MM.1S (cell line): ENCODE data around the gene IMP3.
"Not testable (repeated sequence)": the region's sequence is repeated elsewhere in the genome, so short reads cannot be mapped to it uniquely, and the experiment has no call there.

Experiments used
- DNase-seq: peaks from one replicate; pipeline ENCODE4 v3.0.0-alpha.2; 2015
- H2AFZ ChIP-seq: fragments of 300-600 bp; sonication (generic); 2 replicates; pipeline ENCODE4 v1.6.0; 2016; ENCODE audit warnings: antibody characterized with exemption, low read length
- H3F3A ChIP-seq: fragments of 300-600 bp; sonication (generic); 2 replicates; pipeline ENCODE4 v1.6.1; 2016; ENCODE audit warnings: mild to moderate bottlenecking, antibody characterized with exemption, low read length, moderate library complexity, mixed read lengths; ENCODE audit not compliant: insufficient read depth
- H3K27ac ChIP-seq: fragments of 300-600 bp; sonication (generic); 2 replicates; pipeline ENCODE4 v1.5.1; 2016; ENCODE audit warnings: mild to moderate bottlenecking, low read length
- H3K27me3 ChIP-seq: fragments of 300-600 bp; sonication (generic); replicated peaks from 2 replicates; pipeline ENCODE4 v1.6.0; 2016; ENCODE audit warnings: low read length; ENCODE audit not compliant: insufficient read depth
- H3K36me3 ChIP-seq: fragments of 300-600 bp; sonication (generic); replicated peaks from 2 replicates; pipeline ENCODE4 v1.6.1; 2016; ENCODE audit warnings: mild to moderate bottlenecking, low read length, mixed read lengths; ENCODE audit not compliant: insufficient read depth
- H3K4me1 ChIP-seq: fragments of 300-600 bp; sonication (generic); 2 replicates; pipeline ENCODE4 v1.6.1; 2016; ENCODE audit warnings: low read length, mixed read lengths
- H3K4me2 ChIP-seq: fragments of 300-600 bp; sonication (generic); 2 replicates; pipeline ENCODE4 v1.6.0; 2016; ENCODE audit warnings: low read depth, low read length
- H3K4me3 ChIP-seq: fragments of 300-600 bp; sonication (generic); 2 replicates; pipeline ENCODE4 v1.5.1; 2016; ENCODE audit warnings: low read length, mixed read lengths
- H3K79me2 ChIP-seq: fragments of 300-600 bp; sonication (generic); 2 replicates; pipeline ENCODE4 v1.6.1; 2016; ENCODE audit warnings: mixed run types, low read length, mixed read lengths
- H3K9ac ChIP-seq: fragments of 300-600 bp; sonication (generic); 2 replicates; pipeline ENCODE4 v1.6.1; 2016; ENCODE audit warnings: low read length, mixed read lengths
- H3K9me2 ChIP-seq: fragments of 300-600 bp; sonication (generic); replicated peaks from 2 replicates; pipeline ENCODE4 v1.6.1; 2016; ENCODE audit warnings: mild to moderate bottlenecking, low read length, mixed read lengths; ENCODE audit not compliant: insufficient read depth
- H3K9me3 ChIP-seq: fragments of 300-600 bp; sonication (generic); replicated peaks from 2 replicates; pipeline ENCODE4 v1.6.1; 2016; ENCODE audit warnings: mild to moderate bottlenecking, low read length, mixed read lengths; ENCODE audit not compliant: insufficient read depth
- H4K20me1 ChIP-seq: fragments of 300-600 bp; sonication (generic); 2 replicates; pipeline ENCODE4 v1.6.1; 2016; ENCODE audit warnings: mild to moderate bottlenecking, low read length, moderate library complexity, mixed read lengths; ENCODE audit not compliant: insufficient read depth
- EZH2 ChIP-seq: fragments of 300-600 bp; sonication (generic); optimal IDR thresholded peaks from 2 replicates; pipeline ENCODE3; 2017; ENCODE audit warnings: low read depth, mild to moderate bottlenecking, antibody characterized with exemption, low read length, mixed read lengths
- EZH2phosphoT487 ChIP-seq: fragments of 300-600 bp; sonication (generic); IDR thresholded peaks from 2 replicates; pipeline ENCODE4 v1.6.1; 2018; ENCODE audit warnings: antibody characterized with exemption, low read length
- TF ChIP-seq, protein P1 (sequence below): fragments of 300-600 bp; sonication (generic); IDR thresholded peaks from 2 replicates; pipeline ENCODE4 v1.5.1; 2016; ENCODE audit warnings: antibody characterized with exemption, low read length, mixed read lengths

The IMP3 gene

DNA sequence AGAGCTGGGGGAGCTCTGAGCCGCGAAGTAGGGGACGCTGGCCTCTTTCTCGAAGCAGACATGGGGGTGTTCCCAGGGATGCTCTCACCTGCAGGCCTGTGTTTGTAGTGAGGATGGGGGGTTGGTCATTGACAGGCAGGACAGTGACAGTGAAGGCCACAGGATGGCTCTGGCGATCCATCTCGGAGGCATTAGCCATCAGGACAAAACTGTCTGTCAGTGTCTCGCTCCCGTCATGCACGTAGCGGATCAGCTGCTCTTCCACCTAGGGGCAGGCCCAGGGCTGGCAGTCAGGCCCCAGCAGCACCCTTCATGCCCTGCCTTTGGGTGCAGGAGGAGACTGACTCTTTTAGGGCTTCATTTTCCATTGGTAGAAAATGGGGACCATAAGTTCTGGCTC lies 44.6 kb upstream of the IMP3 start:
- H3K4me2 ChIP-seq: no peak overlapping the region
- no peak for DNase-seq
- no peak overlapping the region for H3K27ac ChIP-seq
- H3K27me3 ChIP-seq: peaks cover 7% of the 10 kb centered on the region; the same call in 1 of the 2 replicates
- H2AFZ ChIP-seq: no peak overlapping the region
- no peaks in the 10 kb centered on the region for H3K79me2 ChIP-seq
- no peak overlapping the region for H3K9ac ChIP-seq
- H4K20me1 ChIP-seq: no peaks in the 10 kb centered on the region
- H3K4me3 ChIP-seq: no peak overlapping the region
- no peaks in the 10 kb centered on the region for H3K4me1 ChIP-seq
- no peaks in the 10 kb centered on the region for H3F3A ChIP-seq
- no peaks in the 10 kb centered on the region for H3K36me3 ChIP-seq
- TF ChIP-seq EZH2 (no peak), EZH2phosphoT487 (no peak)
- TF ChIP-seq, protein P1, sequence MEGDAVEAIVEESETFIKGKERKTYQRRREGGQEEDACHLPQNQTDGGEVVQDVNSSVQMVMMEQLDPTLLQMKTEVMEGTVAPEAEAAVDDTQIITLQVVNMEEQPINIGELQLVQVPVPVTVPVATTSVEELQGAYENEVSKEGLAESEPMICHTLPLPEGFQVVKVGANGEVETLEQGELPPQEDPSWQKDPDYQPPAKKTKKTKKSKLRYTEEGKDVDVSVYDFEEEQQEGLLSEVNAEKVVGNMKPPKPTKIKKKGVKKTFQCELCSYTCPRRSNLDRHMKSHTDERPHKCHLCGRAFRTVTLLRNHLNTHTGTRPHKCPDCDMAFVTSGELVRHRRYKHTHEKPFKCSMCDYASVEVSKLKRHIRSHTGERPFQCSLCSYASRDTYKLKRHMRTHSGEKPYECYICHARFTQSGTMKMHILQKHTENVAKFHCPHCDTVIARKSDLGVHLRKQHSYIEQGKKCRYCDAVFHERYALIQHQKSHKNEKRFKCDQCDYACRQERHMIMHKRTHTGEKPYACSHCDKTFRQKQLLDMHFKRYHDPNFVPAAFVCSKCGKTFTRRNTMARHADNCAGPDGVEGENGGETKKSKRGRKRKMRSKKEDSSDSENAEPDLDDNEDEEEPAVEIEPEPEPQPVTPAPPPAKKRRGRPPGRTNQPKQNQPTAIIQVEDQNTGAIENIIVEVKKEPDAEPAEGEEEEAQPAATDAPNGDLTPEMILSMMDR: no peak
- H3K9me2 ChIP-seq: no peaks in the 10 kb centered on the region
- H3K9me3 ChIP-seq: no peaks in the 10 kb centered on the region

DNA sequence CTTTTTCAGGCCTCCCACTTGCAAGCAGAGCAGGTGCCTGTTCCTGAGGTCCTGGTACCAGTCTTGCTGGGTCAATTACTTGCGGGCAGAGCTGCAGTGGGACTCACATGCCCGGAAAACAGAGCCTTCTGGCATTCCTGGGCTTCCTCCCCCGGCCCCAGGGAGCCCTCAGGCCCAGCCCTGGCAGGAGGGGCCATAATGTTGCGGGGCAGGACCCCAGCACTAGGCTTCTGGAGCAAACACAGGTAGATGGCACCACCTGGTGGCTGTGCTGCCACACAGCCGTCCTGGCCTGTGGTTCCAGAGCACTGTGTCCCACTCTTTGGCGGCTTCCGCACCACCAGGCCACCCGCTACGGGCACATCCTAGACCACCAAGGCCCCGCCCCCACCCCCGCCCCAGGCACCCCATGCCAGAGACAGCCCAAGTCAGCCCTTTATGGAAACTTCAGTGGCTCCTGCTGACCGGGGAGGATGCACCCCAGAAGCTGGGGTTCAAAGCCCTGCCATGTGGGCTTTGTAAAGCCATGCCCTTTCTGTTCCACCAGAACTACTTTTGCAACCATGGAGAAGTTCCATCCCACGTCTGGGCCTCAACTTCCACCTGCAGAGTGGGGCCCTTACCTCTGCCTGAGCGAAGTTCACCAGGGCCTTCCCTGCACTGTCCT lies 43.8 kb upstream of the IMP3 start:
- H3K9me2 ChIP-seq, H3K9me3 ChIP-seq, H3K4me1 ChIP-seq, H4K20me1 ChIP-seq, H3F3A ChIP-seq, H3K27me3 ChIP-seq, H2AFZ ChIP-seq, H3K4me2 ChIP-seq, H3K36me3 ChIP-seq, H3K4me3 ChIP-seq, H3K9ac ChIP-seq, H3K27ac ChIP-seq, H3K79me2 ChIP-seq: not testable (repeated sequence)
- peak; percentile 42 for DNase-seq
- TF ChIP-seq, protein P1: peak; percentile 59

DNA sequence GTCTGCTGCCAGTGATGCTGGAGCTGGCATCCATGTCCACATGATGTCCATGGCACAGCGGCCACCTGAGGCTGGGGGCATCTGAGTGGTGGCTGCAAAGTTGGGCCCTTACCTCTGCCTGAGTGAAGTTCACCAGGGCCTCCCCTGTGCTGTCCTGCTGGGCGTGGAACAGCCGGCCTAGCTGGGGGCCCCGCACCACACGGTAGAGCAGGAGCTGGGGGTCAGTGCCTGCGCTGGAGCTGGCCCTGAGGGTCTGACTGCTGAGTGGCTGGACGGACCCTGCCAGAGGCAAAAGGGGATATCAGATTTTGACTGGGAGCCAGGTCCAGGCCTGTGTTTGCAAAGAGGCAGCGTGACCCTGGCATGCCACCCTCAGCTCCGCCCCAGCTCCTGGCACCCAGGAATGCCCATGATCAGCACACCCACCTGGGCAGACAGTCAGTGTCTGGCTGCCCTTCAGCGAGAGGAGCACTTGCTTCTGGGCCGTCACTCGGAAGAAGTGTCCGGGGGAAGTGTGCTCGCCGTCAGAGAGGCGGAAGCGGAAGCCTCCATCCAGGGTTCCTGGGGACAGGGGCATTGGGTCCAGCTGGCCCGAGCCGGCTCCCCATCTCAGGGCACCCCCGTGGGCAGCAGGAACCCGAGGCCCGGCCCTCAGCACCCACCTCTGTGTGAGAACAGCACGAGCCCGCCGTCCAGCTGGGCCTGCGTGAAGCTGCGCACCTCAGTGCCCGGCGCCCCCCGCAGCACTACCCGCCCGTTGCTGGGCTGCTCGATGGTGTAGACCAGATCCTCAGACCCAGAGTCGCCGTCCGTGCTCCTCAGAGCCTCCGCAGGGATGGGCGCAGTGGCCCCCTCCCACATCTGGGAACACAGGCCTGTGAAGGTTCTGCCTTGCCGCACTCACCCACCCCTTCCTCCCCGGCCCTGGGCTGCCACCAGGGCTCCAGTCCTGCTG lies 42.4 kb upstream of the IMP3 start:
- H3K4me3 ChIP-seq: no peak overlapping the region
- peaks cover 3% of the 10 kb centered on the region; the same call in 1 of the 2 replicates for H3K27me3 ChIP-seq
- no peaks in the 10 kb centered on the region for H3K9me2 ChIP-seq
- H4K20me1 ChIP-seq: no peaks in the 10 kb centered on the region
- no peaks in the 10 kb centered on the region for H3K79me2 ChIP-seq
- no peaks in the 10 kb centered on the region for H3F3A ChIP-seq
- no peak overlapping the region for H2AFZ ChIP-seq
- TF ChIP-seq EZH2phosphoT487 (no peak), EZH2 (no peak)
- TF ChIP-seq, protein P1: no peak
- H3K36me3 ChIP-seq: no peaks in the 10 kb centered on the region
- H3K4me1 ChIP-seq: no peaks in the 10 kb centered on the region
- no peak overlapping the region for H3K9ac ChIP-seq
- no peaks in the 10 kb centered on the region for H3K9me3 ChIP-seq
- H3K27ac ChIP-seq: no peak overlapping the region
- no peak overlapping the region for H3K4me2 ChIP-seq
- DNase-seq: no peak
